ENCODE results near the gene CD44.
"Not testable (repeated sequence)": the region's sequence is repeated elsewhere in the genome, so short reads cannot be mapped to it uniquely, and the experiment has no call there.

CD44 gene

DNA sequence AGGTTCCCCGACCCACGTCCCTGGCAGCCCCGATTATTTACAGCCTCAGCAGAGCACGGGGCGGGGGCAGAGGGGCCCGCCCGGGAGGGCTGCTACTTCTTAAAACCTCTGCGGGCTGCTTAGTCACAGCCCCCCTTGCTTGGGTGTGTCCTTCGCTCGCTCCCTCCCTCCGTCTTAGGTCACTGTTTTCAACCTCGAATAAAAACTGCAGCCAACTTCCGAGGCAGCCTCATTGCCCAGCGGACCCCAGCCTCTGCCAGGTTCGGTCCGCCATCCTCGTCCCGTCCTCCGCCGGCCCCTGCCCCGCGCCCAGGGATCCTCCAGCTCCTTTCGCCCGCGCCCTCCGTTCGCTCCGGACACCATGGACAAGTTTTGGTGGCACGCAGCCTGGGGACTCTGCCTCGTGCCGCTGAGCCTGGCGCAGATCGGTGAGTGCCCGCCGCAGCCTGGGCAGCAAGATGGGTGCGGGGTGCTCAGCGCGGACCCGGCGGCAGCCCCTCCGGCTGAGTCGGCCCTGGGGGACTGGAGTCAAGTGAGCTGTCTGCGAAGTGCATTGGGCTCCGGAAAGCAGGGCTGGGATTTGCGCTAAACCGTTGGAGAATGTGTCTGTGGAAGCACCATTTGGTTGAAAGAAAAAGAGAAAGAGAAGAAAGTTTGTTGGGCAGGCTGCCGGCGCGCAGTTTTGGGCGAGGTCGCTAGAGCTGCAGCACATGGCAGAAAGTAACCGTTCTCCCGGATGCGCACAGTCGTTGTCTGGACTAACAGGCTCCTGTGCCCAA is at the start of gene CD44:
TSS of gene CD44 (plus strand) at position 229 of the 779 bp plus-strand sequence. CDS start at position 362, 133 bp downstream.
- DNase-seq, result no peak

DNA sequence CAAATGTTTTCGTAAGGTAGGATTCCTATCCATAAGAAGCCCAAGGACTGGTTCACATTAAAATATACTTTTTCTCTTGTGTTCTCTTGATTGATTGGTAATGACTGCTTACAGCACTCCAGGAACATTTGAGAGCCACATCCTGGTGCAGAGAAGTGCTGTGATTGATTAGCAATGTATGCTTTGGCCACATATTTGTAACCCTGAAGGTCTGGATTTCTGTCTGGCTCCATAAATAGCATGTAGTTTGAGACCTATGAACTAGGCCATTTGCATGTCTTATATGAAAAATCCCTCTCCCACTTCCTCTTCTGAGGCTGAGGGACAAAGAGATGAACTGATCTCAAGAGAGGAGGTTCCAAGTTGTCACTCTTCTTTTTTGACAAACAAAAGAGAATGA is 49.3 kb upstream of the CD44 start:
- DNase-seq, result no peak

DNA sequence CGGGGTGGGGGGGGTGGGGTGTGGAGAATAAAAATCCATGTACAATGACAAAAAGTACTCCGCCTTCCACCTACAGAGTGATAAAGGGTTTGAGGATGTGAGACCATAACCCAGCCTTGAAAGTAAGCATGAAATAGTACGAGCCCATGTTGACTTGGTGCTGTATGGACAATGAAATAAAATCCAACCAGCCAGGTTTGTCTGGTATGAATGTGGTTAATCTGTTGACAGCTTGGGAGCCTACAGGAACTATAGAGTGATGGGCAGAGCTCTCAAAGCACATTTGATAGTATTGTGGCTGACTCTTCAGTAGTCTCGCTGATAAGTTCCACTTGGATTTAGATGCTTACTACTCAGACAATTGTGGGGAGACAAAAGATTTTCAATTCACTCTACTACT is 48.8 kb upstream of the CD44 start:
- no peak for DNase-seq

DNA sequence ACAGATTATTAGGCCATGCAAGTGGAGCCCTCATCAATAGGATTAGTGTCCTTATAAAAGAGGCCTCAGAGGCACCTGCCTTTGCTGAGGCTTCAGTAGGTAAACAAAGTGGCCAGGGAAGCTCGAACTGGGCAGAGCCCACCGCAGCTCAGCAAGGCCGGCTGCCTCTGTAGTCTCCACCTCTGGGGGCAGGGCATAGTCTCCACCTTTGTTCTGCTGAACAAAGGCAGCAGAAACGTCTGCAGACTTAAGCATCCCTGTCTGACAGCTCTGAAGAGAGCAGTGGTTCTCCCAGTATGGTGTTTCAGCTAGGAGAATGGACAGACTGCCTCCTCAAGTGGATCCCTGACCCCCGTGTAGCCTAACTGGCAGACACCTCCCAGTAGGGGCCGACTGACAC is 48.0 kb upstream of the CD44 start:
- not testable (repeated sequence) for DNase-seq

DNA sequence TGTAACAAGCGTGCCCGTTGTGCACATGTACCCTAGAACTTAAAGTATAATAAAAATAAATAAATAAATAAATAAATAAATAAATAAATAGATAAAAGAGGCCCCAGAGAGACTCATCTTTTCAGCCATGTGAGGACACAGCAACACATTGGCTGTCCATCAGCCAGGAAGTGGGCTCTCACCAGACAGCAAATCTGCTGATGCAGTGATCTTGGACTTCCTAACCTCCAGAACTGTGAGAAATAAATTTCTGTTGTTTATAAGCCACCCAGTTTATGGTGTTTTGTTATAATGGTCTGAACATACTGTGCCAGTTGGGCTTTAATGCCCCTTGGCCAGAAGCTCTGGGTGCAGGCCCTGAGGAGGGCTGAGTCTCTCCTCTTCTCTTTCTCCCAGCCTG is 42.2 kb upstream of the CD44 start:
- no peak for DNase-seq

DNA sequence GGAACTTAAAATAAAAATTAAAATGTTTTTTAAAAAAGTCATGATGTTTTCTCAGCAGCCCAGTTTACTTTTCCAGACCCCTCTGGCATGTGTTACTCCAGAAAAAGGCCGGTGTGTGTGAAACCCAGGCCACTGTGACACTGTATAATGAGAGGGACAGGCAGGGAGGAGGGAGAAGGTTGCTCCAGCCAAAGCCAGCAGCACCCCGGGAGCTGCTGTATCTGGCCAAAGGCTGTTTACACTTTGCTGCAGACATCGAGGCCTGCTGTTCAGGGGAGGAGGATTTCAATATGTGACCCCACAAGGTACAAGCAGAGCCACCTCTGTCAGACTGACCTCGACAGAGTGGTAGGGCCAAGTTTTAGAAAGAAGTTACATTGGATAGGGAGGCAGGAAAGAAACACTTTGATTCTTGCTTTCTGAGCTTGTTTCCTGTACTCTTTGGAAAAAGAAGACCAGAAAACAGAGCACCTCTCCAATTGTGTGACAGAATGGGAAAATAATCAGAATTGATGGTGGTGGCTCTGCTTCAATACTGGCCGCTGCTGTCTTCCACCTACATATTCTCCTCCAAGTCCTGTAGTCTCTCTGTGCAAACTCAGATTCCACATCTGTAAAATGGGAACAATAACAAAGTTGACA is 41.0 kb upstream of the CD44 start:
- no peak for DNase-seq

DNA sequence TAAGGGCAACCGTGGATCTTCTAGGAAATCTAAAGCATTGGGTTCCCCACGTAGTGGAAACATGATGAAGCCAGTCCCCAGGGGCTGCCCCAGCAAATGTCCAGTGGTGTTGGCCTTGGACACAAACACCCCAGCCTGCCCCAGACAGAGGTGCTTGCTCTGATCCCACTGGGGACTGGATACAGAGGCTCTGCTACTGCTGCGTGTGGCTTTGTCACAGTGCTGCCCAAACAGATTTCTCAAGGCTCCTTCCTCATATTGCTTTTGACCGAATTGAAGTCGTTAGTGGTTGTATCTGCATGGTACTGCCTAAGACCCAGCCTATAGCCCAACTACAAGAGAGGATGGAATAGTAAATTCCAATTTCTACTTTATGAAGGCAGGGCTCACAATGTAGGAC is 40.1 kb upstream of the CD44 start:
- DNase-seq, result no peak

DNA sequence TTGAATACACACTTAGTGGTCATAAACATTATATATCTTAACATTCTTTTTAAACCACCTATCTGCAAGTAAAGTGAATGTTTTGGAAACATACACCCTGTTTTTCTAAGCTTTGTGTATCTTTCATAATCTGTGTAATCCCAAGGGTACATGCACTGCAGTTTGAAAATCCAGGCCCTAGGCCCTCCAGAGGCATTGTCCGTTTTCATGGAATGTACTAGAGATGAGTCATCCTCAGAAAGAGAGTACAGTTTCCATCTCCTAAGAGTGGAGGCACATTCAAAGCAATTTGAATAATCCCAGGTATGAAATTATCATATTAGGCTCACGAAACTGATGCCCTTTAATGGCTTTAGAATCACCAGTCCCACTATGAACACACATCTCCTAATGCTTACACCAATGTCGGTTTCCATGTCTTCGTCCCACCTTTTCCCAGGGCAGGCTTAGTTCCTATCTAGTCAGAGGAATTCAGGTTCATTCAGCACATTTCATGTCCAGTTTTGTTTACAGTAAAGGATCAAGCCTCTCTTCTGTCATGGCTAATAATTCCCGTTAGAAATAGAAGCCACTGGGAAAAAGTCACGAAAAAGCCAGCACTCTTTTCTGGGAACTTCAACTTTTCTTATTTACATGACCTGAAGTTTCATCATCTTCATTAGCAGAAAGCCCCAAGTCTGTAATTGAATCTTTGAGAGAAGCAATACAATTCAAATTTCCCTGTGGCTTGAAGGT is 39.5 kb upstream of the CD44 start:
- DNase-seq, result no peak

DNA sequence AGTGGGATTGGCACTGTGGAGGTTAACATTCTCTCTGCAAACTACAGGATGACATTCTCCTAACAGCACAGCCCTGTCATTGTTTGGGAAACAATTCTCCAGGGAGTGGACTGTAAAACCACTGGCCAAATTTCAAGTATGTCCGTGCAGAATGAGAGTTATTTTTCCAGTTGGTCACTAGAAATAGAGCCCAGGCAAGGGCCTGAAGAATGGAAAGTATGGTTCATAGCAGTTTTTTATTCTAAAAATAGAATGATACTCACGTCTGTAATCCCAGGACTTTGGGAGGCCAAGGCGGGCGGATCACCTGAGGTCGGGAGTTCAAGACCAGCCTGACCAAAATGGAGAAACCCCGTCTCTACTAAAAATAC is 39.0 kb upstream of the CD44 start:
- DNase-seq, result no peak

DNA sequence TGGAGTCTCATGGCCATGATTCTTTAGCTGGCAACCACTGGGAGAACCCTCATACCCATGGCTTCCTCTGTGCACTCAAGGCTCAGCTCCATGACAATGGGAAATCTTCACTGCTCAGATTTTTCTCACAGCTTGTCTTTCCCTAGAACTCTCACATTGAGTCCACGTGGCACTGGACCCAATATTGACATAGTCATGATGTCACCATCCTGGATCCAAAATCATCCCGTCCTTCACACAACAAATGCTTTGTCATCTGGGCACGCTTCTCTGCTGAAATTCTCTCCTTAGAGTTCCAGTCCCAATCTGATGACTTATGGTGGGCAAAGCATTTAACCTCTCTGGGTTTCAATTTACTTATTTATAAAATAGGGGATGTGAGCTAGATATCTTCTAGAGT is 37.7 kb upstream of the CD44 start:
- DNase-seq, result no peak

DNA sequence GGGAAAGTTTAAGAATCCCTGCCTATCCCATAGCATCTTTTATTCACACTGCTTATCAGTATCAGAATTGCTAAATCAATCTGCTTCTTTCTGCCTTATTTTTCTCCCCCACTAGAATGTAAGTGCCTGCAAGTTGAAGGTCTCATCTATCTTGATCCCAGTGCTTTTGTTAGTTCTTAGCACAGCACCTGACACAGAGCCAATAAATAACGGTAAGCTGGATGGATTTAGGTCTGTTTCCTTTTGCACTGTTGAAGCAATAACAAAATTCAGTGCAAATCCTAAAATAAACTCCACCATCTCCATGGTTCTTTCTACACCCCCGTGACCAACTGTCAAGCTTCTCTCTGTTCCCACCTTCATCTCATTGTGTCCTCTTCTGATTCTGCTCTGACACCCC is 36.7 kb upstream of the CD44 start:
- DNase-seq, result no peak

DNA sequence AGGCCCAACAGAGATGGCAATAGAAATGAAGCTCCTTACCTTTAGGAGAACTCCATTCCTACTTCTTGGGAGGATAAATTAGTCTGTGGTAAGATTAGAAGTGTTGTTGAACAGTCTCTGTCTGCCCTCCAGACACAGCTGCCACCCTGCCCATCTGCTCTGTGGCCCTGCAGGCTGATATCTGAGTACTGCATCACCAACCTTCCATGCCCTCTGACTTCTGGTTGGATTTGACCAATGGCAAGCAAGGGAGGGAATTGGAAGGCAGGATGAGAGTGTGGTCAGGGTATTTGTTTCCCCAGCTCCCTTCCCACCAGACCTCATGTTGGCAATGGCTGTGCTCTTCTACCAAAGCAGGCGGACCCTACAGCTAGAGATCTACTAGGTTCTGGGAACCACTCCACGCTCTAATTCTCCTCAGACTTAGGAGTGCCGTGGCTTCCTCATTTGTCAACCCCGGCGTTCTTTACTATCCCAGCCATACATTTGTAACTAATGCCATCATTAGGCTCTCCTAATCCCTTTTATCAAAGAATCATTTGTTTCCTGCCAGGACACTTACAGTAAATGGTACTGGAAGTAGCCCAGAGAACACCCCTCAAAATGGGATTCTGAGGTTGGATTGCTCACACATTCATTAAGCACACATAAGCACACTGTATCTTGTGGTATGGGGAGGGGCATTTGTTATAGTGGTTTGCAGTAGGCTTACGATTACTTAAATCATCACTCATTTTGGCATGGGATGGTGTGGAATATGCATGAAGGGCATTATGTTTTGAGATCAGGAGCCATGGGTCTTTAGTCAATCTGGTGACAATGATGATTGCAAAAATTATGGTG is 35.4 kb upstream of the CD44 start:
- no peak for DNase-seq

DNA sequence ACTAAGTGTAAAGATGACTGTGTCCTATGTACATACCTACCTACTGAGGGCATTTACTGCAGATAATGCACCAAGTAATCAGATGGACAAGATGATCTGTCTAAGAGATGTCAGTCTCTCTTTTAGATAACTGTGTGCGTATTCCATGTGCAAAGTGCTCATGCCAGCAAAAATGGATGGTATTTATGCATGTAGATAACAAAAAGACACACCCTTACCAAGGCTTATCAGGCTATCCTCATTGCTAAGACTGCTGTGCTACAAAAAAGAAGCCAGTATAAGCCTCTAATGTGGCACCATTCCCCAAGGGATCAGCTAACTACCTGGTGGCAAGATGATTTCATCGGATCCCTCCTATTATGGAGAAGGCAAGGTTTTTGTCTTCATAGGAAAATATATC is 34.3 kb upstream of the CD44 start:
- no peak for DNase-seq

DNA sequence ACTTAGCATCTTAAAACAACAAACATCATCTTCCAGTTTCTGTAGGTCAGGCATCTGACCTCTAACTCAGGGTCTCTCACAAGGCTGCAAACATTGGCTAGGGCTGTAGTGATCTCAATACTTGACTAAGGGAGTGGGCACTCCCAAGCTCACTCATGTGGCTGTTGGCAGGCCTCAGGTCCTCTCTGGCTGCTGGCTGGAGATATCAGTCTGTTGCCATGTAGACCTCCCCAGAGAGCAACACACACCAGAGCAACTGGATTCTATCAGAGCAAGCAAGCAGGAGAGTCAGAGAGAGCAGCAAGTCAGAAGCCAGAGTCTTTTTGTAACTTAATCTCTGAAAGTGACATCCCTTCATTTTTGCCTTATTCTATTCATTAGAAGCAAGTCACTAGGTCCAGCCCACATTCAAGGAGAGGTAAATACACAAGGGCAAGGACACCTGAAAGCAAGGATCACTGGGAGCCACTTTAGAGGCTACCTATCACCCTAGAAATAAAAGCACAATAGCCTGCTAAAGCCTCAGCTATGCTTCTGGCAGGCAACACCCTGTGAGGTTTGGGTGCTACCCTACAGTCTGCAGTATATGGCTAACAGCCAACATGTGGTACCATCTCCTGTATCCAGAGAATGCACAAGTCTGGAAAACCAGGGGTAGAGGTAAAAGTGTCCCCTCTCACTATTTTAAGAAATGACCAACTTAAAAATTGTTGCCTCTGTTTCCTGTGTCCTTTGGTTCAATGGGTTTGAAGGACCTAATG is 33.5 kb upstream of the CD44 start:
- no peak for DNase-seq

DNA sequence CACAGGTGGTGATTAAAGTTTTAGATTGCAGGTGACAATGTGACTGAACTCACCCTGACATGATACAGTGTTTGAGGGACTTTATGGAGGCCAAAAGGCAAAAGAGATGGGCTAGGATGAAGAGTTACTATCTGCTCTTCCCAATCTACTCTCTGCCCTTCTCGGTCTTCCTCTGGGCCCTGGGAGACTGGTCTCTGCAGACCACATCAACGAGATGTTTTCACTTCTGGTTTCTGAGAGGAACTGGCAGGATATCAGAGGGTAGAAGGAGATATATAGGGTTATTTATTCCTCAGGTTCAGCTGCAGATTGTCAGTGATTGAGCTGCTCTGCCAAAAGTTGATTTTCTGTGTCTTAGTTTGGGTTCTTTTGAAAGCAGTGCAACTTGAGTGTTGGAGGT is 32.4 kb upstream of the CD44 start:
- DNase-seq, result no peak

DNA sequence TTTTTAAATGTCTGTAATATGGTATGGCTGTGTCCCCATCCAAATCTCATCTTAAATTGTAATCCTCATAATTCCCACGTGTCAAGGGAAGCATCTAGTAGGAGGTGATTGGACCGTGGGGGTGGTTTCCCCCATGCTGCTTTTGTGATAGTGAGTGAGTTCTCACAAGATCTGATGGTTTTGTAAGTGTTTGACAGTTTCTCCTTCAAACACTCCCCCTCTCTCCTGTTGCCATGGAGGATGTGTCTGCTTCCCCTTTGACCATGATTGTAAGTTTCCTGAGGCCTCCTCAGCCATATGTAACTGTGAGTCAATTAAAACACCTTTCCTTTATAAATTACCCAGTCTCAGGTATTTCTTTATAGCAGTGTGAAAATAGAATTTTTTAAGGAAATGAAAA is 31.1 kb upstream of the CD44 start:
- DNase-seq, result no peak

DNA sequence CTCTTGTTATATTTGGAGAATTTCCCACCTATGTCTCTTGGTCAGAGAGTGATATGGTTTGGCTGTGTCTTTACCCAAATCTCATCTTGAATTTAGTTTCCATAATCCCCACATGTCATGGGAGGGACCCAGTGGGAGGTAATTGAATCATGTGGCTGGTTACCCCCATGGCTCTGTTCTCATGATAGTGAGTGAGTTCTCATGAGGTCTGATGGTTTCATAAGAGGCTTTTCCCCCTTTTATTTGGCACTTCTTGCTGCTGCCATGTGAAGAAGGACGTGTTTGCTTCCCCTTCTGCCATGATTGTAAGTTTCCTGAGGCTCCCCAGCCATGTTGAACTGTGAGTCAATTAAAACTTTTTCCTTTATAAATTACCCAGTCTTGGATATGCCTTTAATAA is 30.6 kb upstream of the CD44 start:
- not testable (repeated sequence) for DNase-seq

DNA sequence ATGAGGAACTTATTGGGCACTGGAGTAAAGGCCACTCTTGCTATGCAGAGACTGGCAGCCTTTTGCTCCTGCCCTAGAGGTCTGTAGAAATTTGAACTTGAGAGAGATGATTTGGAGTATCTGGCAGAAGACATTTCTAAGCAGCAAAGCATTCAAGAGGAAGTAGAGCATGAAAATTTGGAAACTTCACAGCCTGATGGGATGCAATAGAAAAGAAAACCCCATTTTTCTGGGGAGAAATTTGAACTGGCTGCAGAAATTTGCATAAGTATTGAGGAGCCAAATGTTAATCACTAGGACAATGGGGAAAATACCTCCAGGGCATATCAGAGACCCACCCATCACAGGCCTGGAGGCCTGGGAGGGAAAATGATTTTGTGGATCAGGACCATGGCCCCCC is 29.9 kb upstream of the CD44 start:
- DNase-seq, result no peak

DNA sequence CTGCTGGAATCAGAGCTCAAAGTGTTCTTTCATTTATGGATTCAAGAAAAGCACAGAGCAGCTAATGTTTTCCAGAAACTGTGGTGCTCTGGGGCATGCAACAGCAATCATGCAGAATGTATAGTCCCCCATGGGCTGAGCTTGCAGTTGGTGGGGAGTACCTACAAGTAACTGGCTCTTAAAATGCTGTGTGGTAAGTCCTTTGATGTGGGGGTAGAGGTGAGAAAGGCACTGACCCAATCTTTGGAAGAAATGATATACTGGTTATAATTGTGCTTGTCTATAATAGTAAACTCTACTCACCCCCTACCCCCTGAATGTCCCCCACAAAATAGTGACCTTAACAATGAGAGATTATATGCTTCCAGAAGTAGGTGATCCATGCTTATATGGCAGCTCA is 29.1 kb upstream of the CD44 start:
- no peak for DNase-seq

DNA sequence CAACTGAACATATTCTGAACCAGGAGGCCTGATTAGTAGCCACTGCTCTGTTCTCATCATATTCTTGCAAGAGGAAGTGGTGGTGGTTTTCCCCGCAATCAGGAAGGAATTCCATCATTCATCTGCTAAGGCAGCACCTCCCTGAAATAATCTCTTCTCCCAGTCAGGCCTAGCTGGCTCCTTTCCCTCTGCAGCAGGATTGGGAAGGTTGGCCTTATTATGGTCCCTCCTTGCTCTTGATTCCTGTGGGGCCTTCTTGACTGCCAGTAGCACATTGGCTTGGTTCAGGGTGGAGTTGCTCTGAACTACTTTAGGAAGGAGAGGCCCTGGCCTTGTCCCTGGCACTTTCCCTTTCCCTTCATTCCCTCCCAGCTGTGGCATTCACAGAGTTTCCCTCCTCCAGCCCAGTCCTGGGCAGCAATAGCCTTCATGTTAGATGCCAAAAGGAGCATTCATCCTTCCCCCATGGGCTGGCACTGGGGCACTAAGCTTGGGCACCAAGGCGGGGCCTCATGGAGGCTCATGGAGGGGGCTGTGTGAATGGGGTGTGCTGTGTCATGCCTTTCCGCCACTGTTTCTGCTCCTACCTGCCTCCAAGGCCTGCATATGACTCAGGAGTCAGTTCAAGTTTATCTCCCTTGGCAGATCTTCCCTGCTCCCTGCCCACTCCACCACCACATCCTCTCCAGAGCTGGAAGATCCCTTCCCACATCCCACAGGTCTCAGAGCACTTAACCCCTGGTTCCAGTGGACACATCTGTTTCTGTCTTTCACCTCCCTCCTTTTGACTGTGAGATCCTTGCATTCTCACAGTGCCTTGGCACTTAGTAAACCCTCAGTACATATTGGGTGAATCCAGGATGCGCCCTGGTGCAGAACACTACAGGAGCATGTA is 27.6 kb upstream of the CD44 start:
- DNase-seq, result no peak

DNA sequence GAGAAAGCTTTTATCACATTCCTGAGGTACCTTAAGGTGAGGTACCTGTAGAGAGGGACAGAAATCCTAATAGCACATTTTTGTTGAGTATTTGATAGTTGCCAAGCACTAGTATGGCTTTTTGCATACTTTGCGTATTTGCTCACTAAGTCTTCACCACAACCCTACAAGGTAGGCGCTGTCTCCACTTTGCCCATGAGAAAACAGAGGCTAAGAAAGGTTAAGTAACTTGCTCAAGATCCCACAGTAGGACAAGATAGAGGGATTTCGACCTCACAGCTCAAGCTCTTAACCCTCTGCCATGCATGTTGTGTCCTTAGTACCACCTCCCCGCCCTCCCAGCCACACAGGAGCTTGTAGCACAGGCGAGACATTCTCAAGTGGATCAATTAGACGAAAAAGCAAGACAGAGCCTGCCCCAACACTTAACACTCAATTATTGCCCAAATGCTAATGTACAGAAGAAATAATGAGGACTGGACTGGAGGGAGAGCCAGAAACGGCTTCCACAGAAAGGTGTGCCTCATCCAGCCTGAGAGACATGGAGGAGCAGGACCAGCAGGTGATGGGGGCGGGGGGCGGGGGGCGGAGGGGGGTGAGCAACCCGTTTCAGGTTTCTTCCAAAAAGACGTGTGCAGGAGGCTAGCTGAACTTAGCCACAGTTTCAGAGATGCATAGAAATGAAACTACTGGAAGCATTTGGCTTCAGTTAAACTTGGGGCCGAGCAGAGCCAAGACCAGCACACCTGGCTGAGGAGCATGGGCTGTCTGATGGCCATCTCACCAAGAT is 26.7 kb upstream of the CD44 start:
- DNase-seq, result no peak

All from COR-L47 (cell line).